GM18526 (cell line): Measurements from ENCODE around the gene LAMA5.

Experiments used
- POLR2A ChIP-seq: IDR thresholded peaks from 3 replicates; pipeline ENCODE4 v1.6.1; 2011; ENCODE audit not compliant: insufficient read length; ENCODE audit errors: extremely low read depth

LAMA5 gene

GRCh38 chr20:62394248-62395245, 27.4 kb upstream of the LAMA5 start:
- TF ChIP-seq POLR2A, result no peak

- no peak for TF ChIP-seq POLR2A
Observed at GRCh38 chr20:62393830-62394229, 26.7 kb upstream of the LAMA5 start.

DNA sequence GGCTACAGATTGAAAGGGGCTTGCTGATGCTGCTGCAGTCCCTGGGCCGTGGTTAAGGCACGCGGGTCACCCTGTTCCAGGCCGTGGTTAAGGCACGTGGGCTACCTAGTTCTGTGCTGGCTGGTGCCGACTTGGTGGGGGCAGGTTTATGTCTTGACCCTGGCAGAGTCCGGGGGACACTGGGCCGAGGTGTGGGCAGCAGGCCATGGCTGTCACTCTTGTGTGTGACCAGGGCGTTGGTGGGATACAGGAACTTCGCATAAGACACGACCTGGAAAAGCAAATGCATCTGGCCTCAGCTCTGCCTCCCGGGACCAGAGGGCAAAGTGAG, 26.2 kb upstream of the LAMA5 start:
- TF ChIP-seq POLR2A, result no peak

GRCh38 chr20:62392621-62393334, 25.7 kb upstream of the LAMA5 start:
- no peak for TF ChIP-seq POLR2A

DNA sequence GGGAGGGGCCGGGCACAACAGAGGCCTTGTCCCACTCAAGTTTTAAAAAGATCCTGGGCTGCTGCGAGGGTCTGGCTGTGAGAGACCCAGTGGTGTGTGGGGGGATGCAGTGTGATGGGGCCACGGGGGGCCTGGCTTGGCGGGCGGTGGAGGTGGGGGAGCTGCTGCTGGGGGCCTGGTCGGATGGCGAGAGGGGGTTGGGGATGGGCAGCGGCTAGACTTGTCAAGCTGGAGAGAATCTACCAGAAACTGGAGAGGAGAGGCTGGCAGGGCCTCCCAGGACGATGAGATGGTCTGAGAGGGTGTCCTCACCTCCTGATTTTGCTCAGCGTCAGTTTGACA, 24.9 kb upstream of the LAMA5 start:
- peak; percentile 13 for TF ChIP-seq POLR2A

GRCh38 chr20:62391165-62392076, 24.3 kb upstream of the LAMA5 start:
- TF ChIP-seq POLR2A, result no peak

- peak; percentile 2 for TF ChIP-seq POLR2A
Observed at GRCh38 chr20:62390317-62391164, 23.4 kb upstream of the LAMA5 start.

DNA sequence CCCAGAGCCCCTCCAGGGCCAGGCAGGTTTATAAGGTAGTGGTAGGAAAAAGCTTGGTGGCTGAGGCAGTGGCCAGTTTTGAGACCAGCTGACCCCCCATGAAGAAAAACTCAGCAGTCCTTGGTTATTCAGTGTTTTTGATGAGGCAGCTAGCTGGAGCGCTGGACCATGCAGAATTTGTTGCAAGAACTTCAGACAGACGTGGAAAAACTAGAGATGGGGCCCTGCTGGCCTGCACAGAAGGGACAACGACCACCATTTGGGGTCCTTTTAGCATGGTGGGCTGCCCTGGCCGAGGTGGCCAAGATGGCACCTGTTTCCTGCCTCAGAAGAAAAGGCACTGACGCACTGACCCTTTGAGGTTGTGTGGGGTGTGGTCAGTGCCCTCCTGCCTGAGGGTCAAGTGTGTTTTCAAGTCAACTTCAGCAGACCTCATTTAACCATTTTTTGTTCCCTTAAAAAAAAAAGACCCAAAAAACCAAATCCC, 22.5 kb upstream of the LAMA5 start:
- TF ChIP-seq POLR2A, result no peak

DNA sequence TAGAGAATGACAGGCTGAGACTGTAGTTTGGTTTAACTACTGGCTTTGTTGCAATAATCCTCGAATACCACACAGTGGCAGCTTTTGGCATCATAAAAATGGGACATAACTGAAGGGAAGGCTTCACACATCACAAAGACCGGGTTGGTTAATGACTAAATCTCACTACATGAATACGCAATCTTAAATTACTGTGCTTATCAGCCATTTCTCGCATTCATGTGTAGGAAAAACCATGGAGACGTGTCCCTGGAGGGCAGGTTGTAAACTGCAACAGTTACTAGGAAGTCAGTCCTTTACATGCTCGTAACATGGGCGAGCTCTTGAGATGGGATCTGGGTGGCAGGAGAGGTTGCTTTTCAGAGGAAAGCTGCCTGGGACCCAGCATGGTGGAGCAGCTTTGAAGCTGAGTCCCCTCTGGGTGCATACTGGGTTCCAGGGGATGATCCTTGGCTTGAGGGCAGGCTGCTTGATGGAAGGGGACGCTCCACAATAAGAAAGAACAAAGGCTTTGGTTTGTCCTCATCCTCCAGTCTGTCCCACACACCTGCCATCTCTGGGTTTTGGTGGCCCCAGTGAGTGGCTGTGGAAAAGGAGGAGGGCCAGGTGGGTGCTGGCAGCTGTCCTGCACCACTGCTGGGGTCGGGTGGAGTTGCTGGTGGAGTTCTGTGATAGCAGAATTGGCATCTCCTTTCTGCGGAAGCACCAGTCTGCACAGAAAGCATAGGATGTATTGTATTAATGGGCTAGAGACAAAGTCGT, 21.9 kb upstream of the LAMA5 start:
- TF ChIP-seq POLR2A, result peak; percentile 17

DNA sequence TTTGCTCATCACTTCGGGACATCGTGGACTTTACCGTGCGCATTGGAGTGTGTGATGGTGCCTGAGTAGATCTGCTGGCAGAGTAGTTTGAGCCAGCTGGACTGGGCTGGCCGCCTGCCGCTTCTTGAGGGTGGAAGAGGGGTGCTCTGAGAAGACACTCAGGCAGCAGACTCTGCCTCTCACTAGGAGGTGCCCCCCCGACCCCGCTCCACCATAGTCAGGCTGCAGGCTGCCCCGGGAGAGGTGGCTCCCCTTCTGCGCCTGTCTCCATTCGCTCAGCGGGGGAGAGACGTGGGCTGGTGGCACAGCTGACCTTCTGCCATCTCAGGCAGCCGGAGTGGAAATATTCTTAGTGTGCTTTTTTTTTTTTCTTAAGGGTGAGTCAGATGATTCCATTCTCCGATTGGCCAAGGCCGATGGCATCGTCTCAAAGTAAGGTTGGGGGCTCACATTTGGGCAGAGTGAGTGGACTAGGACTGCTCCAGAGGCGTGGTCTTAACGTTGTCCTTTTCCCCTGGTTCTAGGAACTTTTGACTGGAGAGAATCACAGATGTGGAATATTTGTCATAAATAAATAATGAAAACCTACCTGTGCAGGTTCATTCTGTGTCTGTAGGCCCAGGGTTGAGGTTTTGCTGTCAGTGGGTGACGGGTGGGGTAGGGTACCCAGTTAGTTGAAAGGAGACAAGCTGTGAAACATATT, 21.0 kb upstream of the LAMA5 start:
- TF ChIP-seq POLR2A, result no peak

- no peak for TF ChIP-seq POLR2A
Observed at GRCh38 chr20:62387219-62387913, 20.3 kb upstream of the LAMA5 start.

GRCh38 chr20:62386383-62387218, 19.5 kb upstream of the LAMA5 start, which contains the start of gene RPS21:
RPS21 (plus strand) TSS chr20:62387103; CDS start chr20:62387339, 236 bp downstream.
- peak; percentile 97 for TF ChIP-seq POLR2A
